T-helper 2 cell treated with Interferon-gamma antibody and Interleukin-4, amounts not matched to agents 5 μg/mL and 100 μg/mL, for 36 hours (primary cell): ENCODE measurements around the gene DPYSL4.

ENCODE experiments used
- DNase-seq: peaks from one replicate; pipeline ENCODE4 v3.0.0; 2021; ENCODE audit warnings: low spot score
- H3K27ac Mint-ChIP-seq: one replicate; pipeline ENCODE4 v1.8.0; 2021; ENCODE audit warnings: mild to moderate bottlenecking, mixed read lengths
- H3K27me3 Mint-ChIP-seq: one replicate; pipeline ENCODE4 v1.8.0; 2021; ENCODE audit warnings: low read depth, mixed read lengths
- H3K36me3 Mint-ChIP-seq: one replicate; pipeline ENCODE4 v1.8.0; 2021; ENCODE audit warnings: low read depth, mixed read lengths
- H3K4me1 Mint-ChIP-seq: one replicate; pipeline ENCODE4 v1.8.0; 2021; ENCODE audit warnings: low read depth, mixed read lengths
- H3K4me3 Mint-ChIP-seq: one replicate; pipeline ENCODE4 v1.8.0; 2022; ENCODE audit warnings: mild to moderate bottlenecking, moderate library complexity, mixed read lengths
- H3K9me3 Mint-ChIP-seq: one replicate; pipeline ENCODE4 v1.8.0; 2021; ENCODE audit warnings: mixed read lengths

The DPYSL4 gene

GRCh38 chr10:132173185-132173584 lies 13.6 kb upstream of the DPYSL4 start:
- no peaks in the 10 kb centered on the region for H3K36me3 Mint-ChIP-seq
- H3K4me3 Mint-ChIP-seq, result no peak overlapping the region
- H3K27ac Mint-ChIP-seq, result peak overlapping the region; percentile 47
- H3K9me3 Mint-ChIP-seq, result peaks cover 9% of the 10 kb centered on the region
- peaks cover 3% of the 10 kb centered on the region for H3K4me1 Mint-ChIP-seq
- no peak for DNase-seq
- peaks cover 26% of the 10 kb centered on the region for H3K27me3 Mint-ChIP-seq

- Mint-ChIP-seq H3K27me3 (peaks cover 26% of the 10 kb centered on the region), H3K4me1 (peaks cover 3% of the 10 kb centered on the region), H3K36me3 (no peaks in the 10 kb centered on the region), H3K27ac (no peak overlapping the region), H3K4me3 (no peak overlapping the region), H3K9me3 (peaks cover 9% of the 10 kb centered on the region)
- no peak for DNase-seq
Measured at GRCh38 chr10:132174237-132174636, 12.5 kb upstream of the DPYSL4 start.

- peaks cover 26% of the 10 kb centered on the region for H3K27me3 Mint-ChIP-seq
- H3K27ac Mint-ChIP-seq, result no peak overlapping the region
- no peak overlapping the region for H3K4me3 Mint-ChIP-seq
- no peaks in the 10 kb centered on the region for H3K36me3 Mint-ChIP-seq
- peaks cover 3% of the 10 kb centered on the region for H3K4me1 Mint-ChIP-seq
- no peak for DNase-seq
- H3K9me3 Mint-ChIP-seq, result peaks cover 9% of the 10 kb centered on the region
Measured at GRCh38 chr10:132175408-132175807, 11.3 kb upstream of the DPYSL4 start.

DNA sequence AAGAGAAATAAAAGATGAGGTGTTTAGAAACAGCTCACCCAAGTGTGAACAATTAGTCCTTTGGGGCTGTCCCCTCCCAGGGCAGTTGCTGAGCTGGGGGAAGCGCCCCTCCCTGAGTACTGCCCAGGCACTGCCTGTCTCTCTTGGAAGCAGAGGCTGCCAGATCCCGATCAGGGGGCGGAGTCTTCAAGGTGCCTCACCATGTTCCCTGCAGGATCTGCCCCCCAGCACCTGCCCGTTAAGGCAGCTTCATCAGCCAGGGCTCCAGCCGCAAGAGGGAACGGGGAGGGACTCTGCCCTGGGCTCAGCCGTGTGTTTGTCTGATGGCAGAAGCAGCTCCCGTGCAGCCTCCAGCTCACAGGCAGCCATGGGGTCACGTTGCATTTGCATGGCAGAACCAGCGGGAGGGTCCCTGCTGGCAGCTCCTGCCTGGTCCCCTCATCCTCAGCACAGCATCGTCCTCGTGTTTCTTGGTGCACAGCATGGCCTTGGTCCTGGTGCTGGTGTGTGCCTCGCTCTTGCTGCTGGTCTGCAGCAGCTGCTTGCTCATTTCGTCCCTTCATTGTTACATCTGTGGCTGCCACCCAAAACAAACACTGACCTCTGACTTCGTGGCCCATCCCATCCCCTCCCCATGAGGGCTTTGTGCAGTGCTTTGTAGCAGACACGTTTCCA lies 10.7 kb upstream of the DPYSL4 start:
- H3K9me3 Mint-ChIP-seq, result peaks cover 9% of the 10 kb centered on the region
- H3K36me3 Mint-ChIP-seq, result no peaks in the 10 kb centered on the region
- no peak overlapping the region for H3K27ac Mint-ChIP-seq
- H3K27me3 Mint-ChIP-seq, result peaks cover 29% of the 10 kb centered on the region
- H3K4me3 Mint-ChIP-seq, result no peak overlapping the region
- no peak for DNase-seq
- peaks cover 3% of the 10 kb centered on the region for H3K4me1 Mint-ChIP-seq

GRCh38 chr10:132176623-132177500 lies 9.9 kb upstream of the DPYSL4 start:
- Mint-ChIP-seq H3K9me3 (peaks cover 9% of the 10 kb centered on the region), H3K4me3 (no peak overlapping the region), H3K36me3 (no peaks in the 10 kb centered on the region), H3K27me3 (peaks cover 29% of the 10 kb centered on the region), H3K4me1 (peaks cover 3% of the 10 kb centered on the region), H3K27ac (no peak overlapping the region)
- no peak for DNase-seq

GRCh38 chr10:132178046-132178445 lies 8.7 kb upstream of the DPYSL4 start:
- Mint-ChIP-seq H3K36me3 (no peaks in the 10 kb centered on the region), H3K27ac (no peak overlapping the region), H3K4me1 (peaks cover 2% of the 10 kb centered on the region), H3K9me3 (peaks cover 9% of the 10 kb centered on the region), H3K4me3 (no peak overlapping the region), H3K27me3 (peaks cover 34% of the 10 kb centered on the region)
- DNase-seq, result no peak

- Mint-ChIP-seq H3K4me1 (no peaks in the 10 kb centered on the region), H3K36me3 (no peaks in the 10 kb centered on the region), H3K27me3 (peaks cover 41% of the 10 kb centered on the region), H3K9me3 (peaks cover 4% of the 10 kb centered on the region), H3K27ac (no peak overlapping the region), H3K4me3 (no peak overlapping the region)
- no peak for DNase-seq
Measured at GRCh38 chr10:132178672-132179545, 7.8 kb upstream of the DPYSL4 start.

GRCh38 chr10:132179551-132180392 lies 7.0 kb upstream of the DPYSL4 start:
- Mint-ChIP-seq H3K9me3 (peaks cover 1% of the 10 kb centered on the region), H3K4me3 (no peak overlapping the region), H3K4me1 (no peaks in the 10 kb centered on the region), H3K27ac (no peak overlapping the region), H3K27me3 (peaks cover 46% of the 10 kb centered on the region), H3K36me3 (no peaks in the 10 kb centered on the region)
- DNase-seq, result no peak

- Mint-ChIP-seq H3K4me1 (no peaks in the 10 kb centered on the region), H3K4me3 (no peak overlapping the region), H3K27ac (no peak overlapping the region), H3K36me3 (no peaks in the 10 kb centered on the region), H3K9me3 (no peaks in the 10 kb centered on the region), H3K27me3 (peaks cover 45% of the 10 kb centered on the region)
- DNase-seq, result no peak
Measured at GRCh38 chr10:132180736-132181135, 6.0 kb upstream of the DPYSL4 start.

DNA sequence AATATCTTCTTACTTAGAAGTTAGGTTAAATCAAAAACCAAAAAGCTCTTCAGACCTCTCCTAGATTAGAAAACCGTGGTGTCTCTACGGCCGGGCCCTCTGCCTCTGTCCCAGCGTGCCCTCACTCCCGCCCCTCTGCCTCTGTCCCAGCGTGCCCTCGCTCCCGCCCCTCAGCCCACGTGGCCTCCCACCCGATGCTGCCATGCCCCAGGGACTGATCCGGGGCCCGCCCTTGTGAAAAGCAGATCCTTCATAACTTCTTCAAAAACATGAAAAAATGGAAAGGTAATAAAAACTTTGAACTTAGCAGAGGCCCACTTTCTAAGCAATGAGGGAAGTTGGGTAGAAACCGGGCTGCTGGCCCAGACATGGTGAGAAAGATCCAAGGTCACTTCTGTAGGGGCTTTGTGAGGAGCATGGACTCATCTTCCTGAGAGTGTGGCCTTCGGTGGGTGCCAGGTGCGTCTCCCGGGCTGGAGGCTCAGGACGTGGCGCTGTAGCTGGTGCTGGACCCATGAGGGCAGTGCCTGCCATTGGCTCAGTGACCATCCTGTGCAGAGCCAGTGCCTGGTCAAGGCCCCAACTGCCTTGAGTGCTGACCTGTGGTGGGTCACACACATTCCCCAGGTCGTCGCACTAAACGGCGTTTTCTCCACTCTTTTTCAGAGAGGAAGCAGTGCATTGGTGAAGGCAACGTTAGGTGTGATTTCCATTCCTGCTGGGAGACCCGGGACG lies 4.9 kb upstream of the DPYSL4 start:
- Mint-ChIP-seq H3K4me1 (no peaks in the 10 kb centered on the region), H3K36me3 (no peaks in the 10 kb centered on the region), H3K27ac (no peak overlapping the region), H3K9me3 (no peaks in the 10 kb centered on the region), H3K4me3 (no peak overlapping the region), H3K27me3 (peaks cover 35% of the 10 kb centered on the region)
- DNase-seq, result no peak

DNA sequence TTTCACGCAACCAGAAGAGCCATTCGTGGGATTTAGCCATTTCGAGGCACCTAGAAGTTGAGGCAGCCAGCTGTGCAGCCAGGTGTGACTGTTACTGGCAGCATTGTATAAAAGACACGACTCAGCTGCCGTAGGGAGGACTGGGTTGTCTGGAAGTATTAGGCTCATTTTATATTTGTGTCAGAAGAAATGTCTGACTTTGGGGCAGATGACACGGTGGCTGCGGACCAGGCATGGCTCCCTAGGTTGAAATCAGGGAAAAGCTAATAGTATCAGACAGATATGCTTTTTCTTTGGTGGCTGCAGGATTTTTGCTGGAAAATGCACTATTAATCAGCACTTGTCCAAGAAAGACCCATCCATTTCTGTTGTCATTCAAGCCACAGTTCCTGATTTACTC lies 4.2 kb upstream of the DPYSL4 start:
- Mint-ChIP-seq H3K9me3 (no peaks in the 10 kb centered on the region), H3K4me1 (no peaks in the 10 kb centered on the region), H3K4me3 (no peak overlapping the region), H3K36me3 (no peaks in the 10 kb centered on the region), H3K27ac (no peak overlapping the region), H3K27me3 (peaks cover 32% of the 10 kb centered on the region)
- DNase-seq, result no peak

GRCh38 chr10:132183046-132183445 lies 3.7 kb upstream of the DPYSL4 start:
- Mint-ChIP-seq H3K27ac (no peak overlapping the region), H3K4me1 (no peaks in the 10 kb centered on the region), H3K9me3 (no peaks in the 10 kb centered on the region), H3K4me3 (no peak overlapping the region), H3K27me3 (peaks cover 31% of the 10 kb centered on the region), H3K36me3 (no peaks in the 10 kb centered on the region)
- no peak for DNase-seq
